HG02981 (cell line): ENCODE results near the gene ACLY.
"Not testable (repeated sequence)": the region's sequence is repeated elsewhere in the genome, so short reads cannot be mapped to it uniquely, and the experiment has no call there.

ENCODE experiments used
- ATAC-seq: cut with Tn5 transposase; IDR thresholded peaks from one replicate; pipeline ENCODE4 v1.9.1; 2021; ENCODE audit warnings: mild to moderate bottlenecking, moderate library complexity; ENCODE audit not compliant: unreplicated experiment

The ACLY gene

GRCh38 chr17:41912925-41913324 lies 5.8 kb downstream of the ACLY start:
- no peak for ATAC-seq

- no peak for ATAC-seq
These were observed 7.9 kb downstream of the ACLY start for GRCh38 chr17:41910701-41911391.

- no peak for ATAC-seq
These were observed 9.7 kb downstream of the ACLY start for GRCh38 chr17:41909088-41909487.

GRCh38 chr17:41907633-41908539 lies 10.9 kb downstream of the ACLY start:
- ATAC-seq: no peak

- no peak for ATAC-seq
These were observed 11.6 kb downstream of the ACLY start for GRCh38 chr17:41907185-41907556.

- no peak for ATAC-seq
These were observed 12.1 kb downstream of the ACLY start for GRCh38 chr17:41906465-41907184.

GRCh38 chr17:41905172-41905571 lies 13.6 kb downstream of the ACLY start:
- no peak for ATAC-seq

GRCh38 chr17:41904242-41904841 lies 14.4 kb downstream of the ACLY start:
- ATAC-seq: no peak

- no peak for ATAC-seq
These were observed 17.1 kb downstream of the ACLY start for GRCh38 chr17:41901646-41902045.

GRCh38 chr17:41896726-41897125 lies 22.0 kb downstream of the ACLY start:
- no peak for ATAC-seq

GRCh38 chr17:41895617-41896016 lies 23.1 kb downstream of the ACLY start:
- ATAC-seq: no peak

GRCh38 chr17:41894791-41895331 lies 23.9 kb downstream of the ACLY start:
- ATAC-seq: no peak

- ATAC-seq: no peak
These were observed 25.4 kb downstream of the ACLY start for GRCh38 chr17:41893384-41893783.

- ATAC-seq: no peak
These were observed 26.8 kb downstream of the ACLY start for GRCh38 chr17:41892021-41892376.

- ATAC-seq: no peak
These were observed 27.4 kb downstream of the ACLY start for GRCh38 chr17:41891135-41892020.

- ATAC-seq: no peak
These were observed 30.3 kb downstream of the ACLY start for GRCh38 chr17:41888332-41888965.

GRCh38 chr17:41885733-41886132 lies 33.0 kb downstream of the ACLY start:
- no peak for ATAC-seq

GRCh38 chr17:41882756-41883155 lies 36.0 kb downstream of the ACLY start:
- ATAC-seq: no peak

- ATAC-seq: no peak
These were observed 38.6 kb downstream of the ACLY start for GRCh38 chr17:41880130-41880529.

- not testable (repeated sequence) for ATAC-seq
These were observed 44.5 kb downstream of the ACLY start for GRCh38 chr17:41874293-41874670.
